IMR-90 (cell line): ENCODE measurements around the gene GAREM1. TPM values are rescaled to one million over a fixed set of nuclear protein-coding genes. Genes with fewer than 3 reads are reported as not detected.

Source experiments
- ATAC-seq: fragments of 200-7000 bp; cut with Tn5 transposase; 2 replicates; pipeline ENCODE4 v1.9.1; 2020; ENCODE audit warnings: low read depth, mild to moderate bottlenecking, moderate library complexity
- BruUV-seq: library from RNA; stranded (reverse); fragments of 400-500 nt; replicated peaks from 2 replicates; lab custom pipeline; 2021; lab: Mats Ljungman, UMichigan
- CTCF ChIA-PET: fragments of 300-600 bp; formaldehyde crosslinking; extraction: SDS; loops from one replicate; lab custom pipeline; 2021; ENCODE audit warnings: antibody characterized with exemption; lab: Yijun Ruan, JAX
- POLR2A ChIA-PET: fragments of 300-600 bp; sonication (Branson Sonifier 250); formaldehyde crosslinking; loops from one replicate; lab custom pipeline; 2022; ENCODE audit warnings: antibody characterized with exemption; ENCODE audit not compliant: unreplicated experiment; lab: Charles Lee
- DNase-seq: peaks from one replicate; pipeline ENCODE4 v3.0.0; 2013
- H2AFZ ChIP-seq: replicated peaks from 2 replicates; pipeline ENCODE3; 2013; ENCODE audit warnings: low read length, mild to moderate bottlenecking; ENCODE audit not compliant: poor library complexity
- H2AK5ac ChIP-seq: 2 replicates; pipeline ENCODE4 v1.6.1; 2013; ENCODE audit warnings: low read depth, low read length, inconsistent platforms
- H2AK9ac ChIP-seq: replicated peaks from 2 replicates; pipeline ENCODE3; 2013; ENCODE audit warnings: mild to moderate bottlenecking, low read depth, low read length, moderate library complexity; ENCODE audit not compliant: poor library complexity
- H2BK120ac ChIP-seq: 2 replicates; pipeline ENCODE4 v1.6.1; 2013; ENCODE audit warnings: low read depth, low read length, inconsistent platforms
- H2BK15ac ChIP-seq: 3 replicates; pipeline ENCODE4 v1.6.1; 2013; ENCODE audit warnings: low read depth, low read length, inconsistent platforms
- H2BK20ac ChIP-seq: 2 replicates; pipeline ENCODE4 v1.6.1; 2013; ENCODE audit warnings: low read depth, mild to moderate bottlenecking, inconsistent platforms, low read length, moderate library complexity
- H2BK5ac ChIP-seq: 2 replicates; pipeline ENCODE4 v1.6.1; 2013; ENCODE audit warnings: mild to moderate bottlenecking, low read depth, low read length, inconsistent platforms; ENCODE audit not compliant: poor library complexity, severe bottlenecking
- H3K14ac ChIP-seq: replicated peaks from 2 replicates; pipeline ENCODE4 v1.6.1; 2013; ENCODE audit warnings: low read depth, low read length, inconsistent platforms
- H3K18ac ChIP-seq: 2 replicates; pipeline ENCODE4 v1.6.1; 2013; ENCODE audit warnings: low read depth, low read length, control low read depth
- H3K23ac ChIP-seq: 2 replicates; pipeline ENCODE4 v1.6.1; 2013; ENCODE audit warnings: low read depth, low read length, inconsistent platforms
- H3K27ac ChIP-seq: 2 replicates; pipeline ENCODE4 v1.5.1; 2013; ENCODE audit warnings: mild to moderate bottlenecking, control low read depth, low read length; ENCODE audit not compliant: insufficient read depth
- H3K27me3 ChIP-seq: 2 replicates; pipeline ENCODE4 v1.6.1; 2013; ENCODE audit warnings: low read length; ENCODE audit not compliant: control insufficient read depth, insufficient read depth
- H3K36me3 ChIP-seq: 2 replicates; pipeline ENCODE4 v1.6.1; 2013; ENCODE audit warnings: low read length, mixed read lengths; ENCODE audit not compliant: control insufficient read depth, insufficient read depth
- H3K4ac ChIP-seq: 2 replicates; pipeline ENCODE4 v1.6.1; 2013; ENCODE audit warnings: low read depth, low read length, inconsistent platforms
- H3K4me1 ChIP-seq: 2 replicates; pipeline ENCODE4 v1.6.1; 2013; ENCODE audit warnings: low read length, mixed read lengths; ENCODE audit not compliant: control insufficient read depth, insufficient read depth
- H3K4me2 ChIP-seq: 2 replicates; pipeline ENCODE4 v1.6.1; 2013; ENCODE audit warnings: low read depth, mild to moderate bottlenecking, control low read depth, low read length, moderate library complexity
- H3K4me3 ChIP-seq: 2 replicates; pipeline ENCODE4 v1.5.1; 2013; ENCODE audit warnings: low read depth, mild to moderate bottlenecking, control low read depth, low read length, moderate library complexity; ENCODE audit not compliant: insufficient read depth
- H3K56ac ChIP-seq: 2 replicates; pipeline ENCODE4 v1.6.1; 2013; ENCODE audit warnings: low read length, inconsistent platforms; ENCODE audit not compliant: insufficient read depth; ENCODE audit errors: extremely low read depth
- H3K79me1 ChIP-seq, 2 experiments: 2 replicates each; pipeline ENCODE4 v1.6.1; 2013; ENCODE audit warnings: low read length in 2 of 2, inconsistent platforms in 1 of 2, low read depth in 1 of 2
- H3K9ac ChIP-seq: 2 replicates; pipeline ENCODE4 v1.6.1; 2013; ENCODE audit warnings: low read depth, low read length, control low read depth
- H3K9me1 ChIP-seq: 2 replicates; pipeline ENCODE4 v1.6.1; 2013; ENCODE audit warnings: low read length, inconsistent platforms; ENCODE audit not compliant: insufficient read depth
- H3K9me3 ChIP-seq: 2 replicates; pipeline ENCODE4 v1.6.1; 2013; ENCODE audit warnings: low read length; ENCODE audit not compliant: control insufficient read depth, insufficient read depth
- H4K20me1 ChIP-seq: 2 replicates; pipeline ENCODE4 v1.6.1; 2013; ENCODE audit warnings: low read length, inconsistent platforms; ENCODE audit not compliant: insufficient read depth
- H4K5ac ChIP-seq: 2 replicates; pipeline ENCODE4 v1.6.1; 2013; ENCODE audit warnings: mild to moderate bottlenecking, low read depth, low read length, control low read depth
- H4K8ac ChIP-seq, 2 experiments: 2 replicates each; pipeline ENCODE4 v1.6.1; 2013; ENCODE audit warnings: low read depth in 2 of 2, low read length in 2 of 2, control low read depth in 1 of 2, inconsistent platforms in 1 of 2
- H4K91ac ChIP-seq: 2 replicates; pipeline ENCODE4 v1.6.1; 2013; ENCODE audit warnings: low read depth, low read length, inconsistent platforms; ENCODE audit not compliant: insufficient read depth
- BHLHE40 ChIP-seq: fragments of 150-350 bp; IDR thresholded peaks from 2 replicates; pipeline ENCODE4 v1.6.1; 2016; ENCODE audit warnings: mild to moderate bottlenecking, low read depth, low read length
- CEBPB ChIP-seq: IDR thresholded peaks from 2 replicates; pipeline ENCODE4 v1.6.1; 2012; ENCODE audit warnings: low read depth, low read length, improper control_type of control experiment
- CHD1 ChIP-seq: IDR thresholded peaks from 2 replicates; pipeline ENCODE4 v1.6.1; 2012; ENCODE audit warnings: low read depth, low read length, improper control_type of control experiment
- CTCF ChIP-seq: conservative IDR thresholded peaks from 2 replicates; pipeline ENCODE4 v1.5.1; 2012; ENCODE audit warnings: mild to moderate bottlenecking, low read depth, low read length, improper control_type of control experiment
- ELK1 ChIP-seq: fragments of 150-350 bp; IDR thresholded peaks from 2 replicates; pipeline ENCODE4 v1.6.1; 2016; ENCODE audit warnings: low read depth, mild to moderate bottlenecking, low read length, moderate library complexity, borderline replicate concordance
- FOS ChIP-seq: fragments of 150-350 bp; IDR thresholded peaks from 2 replicates; pipeline ENCODE4 v1.6.1; 2016; ENCODE audit warnings: low read depth, low read length
- MAFK ChIP-seq: IDR thresholded peaks from 2 replicates; pipeline ENCODE4 v1.6.1; 2012; ENCODE audit warnings: low read depth, low read length, improper control_type of control experiment
- MAZ ChIP-seq: IDR thresholded peaks from 2 replicates; pipeline ENCODE4 v1.6.1; 2012; ENCODE audit warnings: low read depth, mild to moderate bottlenecking, low read length, improper control_type of control experiment, moderate library complexity, borderline replicate concordance
- MXI1 ChIP-seq: IDR thresholded peaks from 2 replicates; pipeline ENCODE4 v1.6.1; 2012; ENCODE audit warnings: low read depth, mild to moderate bottlenecking, low read length, moderate library complexity, borderline replicate concordance
- NFE2L2 ChIP-seq: fragments of 150-350 bp; IDR thresholded peaks from 2 replicates; pipeline ENCODE4 v1.6.1; 2016; ENCODE audit warnings: low read depth, mild to moderate bottlenecking, low read length
- POLR2A ChIP-seq: IDR thresholded peaks from 2 replicates; pipeline ENCODE4 v1.6.1; 2012; ENCODE audit warnings: mild to moderate bottlenecking, low read depth, low read length
- RAD21 ChIP-seq: IDR thresholded peaks from 2 replicates; pipeline ENCODE4 v1.6.1; 2012; ENCODE audit warnings: low read length, improper control_type of control experiment
- RCOR1 ChIP-seq: IDR thresholded peaks from 2 replicates; pipeline ENCODE4 v1.6.1; 2012; ENCODE audit warnings: mild to moderate bottlenecking, low read length, improper control_type of control experiment; ENCODE audit not compliant: insufficient replicate concordance
- RFX5 ChIP-seq: IDR thresholded peaks from 2 replicates; pipeline ENCODE4 v1.8.0; 2012; ENCODE audit warnings: low read depth, mild to moderate bottlenecking, low read length, moderate library complexity
- SMC3 ChIP-seq: fragments of 150-350 bp; IDR thresholded peaks from 2 replicates; pipeline ENCODE4 v1.6.1; 2016; ENCODE audit warnings: low read depth, mild to moderate bottlenecking, antibody characterized with exemption, low read length, moderate library complexity
- WGBS, 2 experiments: methylation state at CpG; one replicate each; pipeline versions ENCODE4 v1.1.5 to v1.1.7; 2013; ENCODE audit warnings: missing lambda C conversion rate in 2 of 2; ENCODE audit not compliant: insufficient read length in 1 of 2; ENCODE audit errors: extremely low coverage in 2 of 2; 5-methylcytosine and 5-hydroxymethylcytosine counted together
- dilution Hi-C: fragments of 300-500 bp; cut with HindIII; formaldehyde crosslinking; loops from one replicate; pipeline ENCODE4 v1.14.3; 2018; ENCODE audit warnings: low sequenced_read_pairs; ENCODE audit not compliant: unreplicated experiment
- in situ Hi-C: fragments of 300-500 bp; cut with MboI; formaldehyde crosslinking; loops from 3 replicates; pipeline ENCODE4 v1.14.3; 2019; ENCODE audit warnings: low sequenced_read_pairs, inconsistent platforms, mixed read lengths
- intact Hi-C: fragments of 100-400 bp; cut with micrococcal nuclease; formaldehyde crosslinking; loops from 2 replicates; pipeline ENCODE4 v1.10.0; 2022
- polyA plus RNA-seq, 3 experiments: library from polyadenylated mRNA; depleted of rRNA; stranded (reverse); fragments of >200 nt; gene quantifications; 2 replicates each; pipeline ENCODE4 v1.2.3, GENCODE V29; 2012; ENCODE audit warnings: low replicate concordance in 1 of 3
- total RNA-seq: library from RNA; depleted of rRNA; stranded (reverse); fragments of >200 nt; gene quantifications from 2 replicates; pipeline ENCODE4 v1.2.3, GENCODE V29; 2012
- TF ChIP-seq, protein P1 (sequence below): fragments of 150-350 bp; IDR thresholded peaks from 2 replicates; pipeline ENCODE4 v1.6.1; 2017; ENCODE audit warnings: mild to moderate bottlenecking, antibody characterized with exemption, low read length, low read depth

The GAREM1 gene
- total and polyA plus RNA-seq, 2 of the 4 experiments (the other 2 are of a cell fraction): 1.4 to 2.3 TPM

GRCh38 chr18:32443706-32444215 is 26.9 kb downstream of the GAREM1 start:
- no peaks in the 10 kb centered on the region; the same call in 1 of the 2 replicates for H3K27me3 ChIP-seq
- intact Hi-C loops (no loop called here), dilution Hi-C loops (no loop called here), in situ Hi-C loops (no loop called here)
- no peak overlapping the region for H2AFZ ChIP-seq
- H2BK15ac ChIP-seq: no peak overlapping the region
- DNase-seq (no peak), ATAC-seq (no peak)
- H3K56ac ChIP-seq: no peak overlapping the region
- H3K27ac ChIP-seq: no peak overlapping the region
- no peak overlapping the region for H3K23ac ChIP-seq
- no peaks in the 10 kb centered on the region for H3K79me1 ChIP-seq
- H3K14ac ChIP-seq: no peak overlapping the region
- H4K91ac ChIP-seq: no peak overlapping the region
- no peak overlapping the region for H4K8ac ChIP-seq
- no peaks in the 10 kb centered on the region; the same call in 1 of the 2 replicates for H4K20me1 ChIP-seq
- no CpG with 5 or more reads among the region's 5 CpGs for WGBS, 2 experiments
- no peak overlapping the region for H3K4me3 ChIP-seq
- no peak overlapping the region for H3K18ac ChIP-seq
- ChIA-PET POLR2A (no interaction called here), CTCF (no interaction called here)
- no peaks in the 10 kb centered on the region for H3K4me1 ChIP-seq
- BruUV-seq: no TSS peak
- no peak overlapping the region for H3K4me2 ChIP-seq
- H3K9me1 ChIP-seq: no peaks in the 10 kb centered on the region
- no peak overlapping the region for H3K4ac ChIP-seq
- no peaks in the 10 kb centered on the region for H3K36me3 ChIP-seq
- no peak overlapping the region for H2BK120ac ChIP-seq
- no peaks in the 10 kb centered on the region for H3K9me3 ChIP-seq
- H2BK20ac ChIP-seq: no peak overlapping the region
- H3K9ac ChIP-seq: no peak overlapping the region
- no peak for TF ChIP-seq CEBPB
- no peak for TF ChIP-seq MXI1
- no peak for TF ChIP-seq CHD1
- TF ChIP-seq RCOR1: no peak
- no peak for TF ChIP-seq FOS
- no peak for TF ChIP-seq CTCF
- TF ChIP-seq MAZ: no peak
- TF ChIP-seq RFX5: no peak
- TF ChIP-seq POLR2A: no peak
- TF ChIP-seq NFE2L2: no peak
- no peak for TF ChIP-seq BHLHE40
- TF ChIP-seq ELK1: no peak
- TF ChIP-seq RAD21: no peak
- no peak for TF ChIP-seq SMC3
- TF ChIP-seq, protein P1, sequence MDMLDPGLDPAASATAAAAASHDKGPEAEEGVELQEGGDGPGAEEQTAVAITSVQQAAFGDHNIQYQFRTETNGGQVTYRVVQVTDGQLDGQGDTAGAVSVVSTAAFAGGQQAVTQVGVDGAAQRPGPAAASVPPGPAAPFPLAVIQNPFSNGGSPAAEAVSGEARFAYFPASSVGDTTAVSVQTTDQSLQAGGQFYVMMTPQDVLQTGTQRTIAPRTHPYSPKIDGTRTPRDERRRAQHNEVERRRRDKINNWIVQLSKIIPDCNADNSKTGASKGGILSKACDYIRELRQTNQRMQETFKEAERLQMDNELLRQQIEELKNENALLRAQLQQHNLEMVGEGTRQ: no peak
- no peak for TF ChIP-seq MAFK
- H2AK5ac ChIP-seq: no peak overlapping the region
- no peak overlapping the region for H2BK5ac ChIP-seq
- no peak overlapping the region for H4K5ac ChIP-seq
- H2AK9ac ChIP-seq: no peak overlapping the region
